Endothelial cell of umbilical vein (primary cell): ENCODE data around the gene CXXC5. TPM values are rescaled to one million over a fixed set of nuclear protein-coding genes. Genes with fewer than 3 reads are reported as not detected.

Source experiments
- BruUV-seq: library from RNA; stranded (reverse); fragments of 400-500 nt; replicated peaks from 2 replicates; lab custom pipeline; 2021; lab: Mats Ljungman, UMichigan
- CTCF ChIA-PET: fragments of 300-600, 350-600 bp; sonication (Branson Sonifier 250); formaldehyde crosslinking; loops from one replicate; lab custom pipeline; 2021; ENCODE audit warnings: antibody characterized with exemption, inconsistent platforms; lab: Charles Lee
- POLR2A ChIA-PET: fragments of 300-600, 350-600 bp; sonication (Branson Sonifier 250); formaldehyde crosslinking; loops from one replicate; lab custom pipeline; 2021; ENCODE audit warnings: antibody characterized with exemption, inconsistent platforms; lab: Charles Lee
- DNase-seq: peaks from one replicate; pipeline ENCODE4 v3.0.0-alpha.2; 2011; ENCODE audit warnings: low read depth, low spot score
- FAIRE-seq: peaks from 2 replicates; lab custom pipeline; 2011; peaks lifted over from hg19 to GRCh38; lab: Jason Lieb, UNC
- H2AFZ ChIP-seq: 2 replicates; pipeline ENCODE4 v1.6.0; 2012; ENCODE audit warnings: low read depth, low read length, control low read depth, inconsistent platforms
- H3K27ac ChIP-seq: 2 replicates; pipeline ENCODE4 v1.5.1; 2011; ENCODE audit warnings: low read depth, mild to moderate bottlenecking, control low read depth, low read length, moderate library complexity; ENCODE audit not compliant: insufficient read depth
- H3K27me3 ChIP-seq, 2 experiments: 2 replicates each; pipeline versions ENCODE4 v1.6.0 to v1.6.1; 2011; ENCODE audit warnings: low read length in 2 of 2, mixed read lengths in 1 of 2; ENCODE audit not compliant: control insufficient read depth in 2 of 2, insufficient read depth in 2 of 2
- H3K36me3 ChIP-seq, 2 experiments: 2 replicates in 1 of 2; 3 replicates in 1 of 2; pipeline ENCODE4 v1.5.1; 2011; ENCODE audit warnings: low read length in 2 of 2, mild to moderate bottlenecking in 1 of 2, moderate library complexity in 1 of 2; ENCODE audit not compliant: control insufficient read depth in 2 of 2, insufficient read depth in 2 of 2; ENCODE audit errors: extremely low read depth in 1 of 2
- H3K4me1 ChIP-seq: 3 replicates; pipeline ENCODE4 v1.5.1; 2011; ENCODE audit warnings: mild to moderate bottlenecking, low read length; ENCODE audit not compliant: control insufficient read depth, insufficient read depth; ENCODE audit errors: extremely low read depth
- H3K4me2 ChIP-seq: 2 replicates; pipeline ENCODE4 v1.6.1; 2011; ENCODE audit warnings: low read length, control low read depth, mixed read lengths; ENCODE audit not compliant: insufficient read depth
- H3K4me3 ChIP-seq, 3 experiments: fragments of 200-600 bp in 1 of 3; sonication (generic), shearing (Covaris generic) in 1 of 3; replicated peaks in 1 of 3; 2 replicates each; pipeline ENCODE4 v1.5.1; 2011 to 2016; ENCODE audit warnings: control low read depth in 3 of 3, low read length in 3 of 3, mild to moderate bottlenecking in 2 of 3, inconsistent platforms in 1 of 3, low read depth in 1 of 3, moderate library complexity in 1 of 3; ENCODE audit not compliant: insufficient read depth in 1 of 3
- H3K79me2 ChIP-seq: 2 replicates; pipeline ENCODE4 v1.6.0; 2012; ENCODE audit warnings: low read length, inconsistent platforms; ENCODE audit not compliant: control insufficient read depth, insufficient read depth
- H3K9ac ChIP-seq: replicated peaks from 2 replicates; pipeline ENCODE3; 2011; ENCODE audit warnings: low read length, control low read depth; ENCODE audit not compliant: insufficient read depth; ENCODE audit errors: extremely low read depth
- H3K9me1 ChIP-seq: replicated peaks from 3 replicates; pipeline ENCODE4 v1.6.0; 2011; ENCODE audit warnings: mild to moderate bottlenecking, low read length; ENCODE audit not compliant: control insufficient read depth, insufficient read depth; ENCODE audit errors: extremely low read depth
- H3K9me3 ChIP-seq: replicated peaks from 2 replicates; pipeline ENCODE4 v1.5.1; 2012; ENCODE audit warnings: low read length, inconsistent platforms; ENCODE audit not compliant: control insufficient read depth, insufficient read depth
- H4K20me1 ChIP-seq: replicated peaks from 2 replicates; pipeline ENCODE3; 2011; ENCODE audit warnings: mild to moderate bottlenecking, low read length; ENCODE audit not compliant: control insufficient read depth, insufficient read depth; ENCODE audit errors: extremely low read depth
- EZH2 ChIP-seq: IDR thresholded peaks from 2 replicates; pipeline ENCODE4 v1.6.1; 2012; ENCODE audit warnings: borderline replicate concordance, low read depth, mild to moderate bottlenecking, moderate library complexity, low read length, inconsistent platforms; ENCODE audit not compliant: severe bottlenecking
- FOS ChIP-seq: IDR thresholded peaks from 2 replicates; pipeline ENCODE4 v1.6.1; 2011; ENCODE audit warnings: mild to moderate bottlenecking, low read length, moderate library complexity, borderline replicate concordance; ENCODE audit not compliant: insufficient read depth
- GATA2 ChIP-seq: IDR thresholded peaks from 2 replicates; pipeline ENCODE4 v1.7.0; 2011; ENCODE audit warnings: low read depth, mild to moderate bottlenecking, moderate library complexity, mixed read lengths, low read length; ENCODE audit not compliant: insufficient read length, insufficient read depth
- JUN ChIP-seq: IDR thresholded peaks from 2 replicates; pipeline ENCODE4 v1.6.1; 2011; ENCODE audit warnings: borderline replicate concordance, low read depth; ENCODE audit not compliant: insufficient read length, insufficient read depth
- MAX ChIP-seq: IDR thresholded peaks from 2 replicates; pipeline ENCODE4 v1.6.1; 2011; ENCODE audit not compliant: insufficient read depth, insufficient read length
- MYC ChIP-seq: IDR thresholded peaks from one replicate; pipeline ENCODE4 v1.6.1; 2011; ENCODE audit warnings: mild to moderate bottlenecking, low read depth, low read length
- POLR2A ChIP-seq: IDR thresholded peaks from 2 replicates; pipeline ENCODE4 v1.6.1; 2012; ENCODE audit warnings: low read depth, mild to moderate bottlenecking, control low read depth, low read length
- POLR2AphosphoS5 ChIP-seq: IDR thresholded peaks from 2 replicates; pipeline ENCODE4 v1.6.1; 2012; ENCODE audit warnings: low read depth, mild to moderate bottlenecking, control low read depth, low read length, moderate library complexity; ENCODE audit not compliant: insufficient read depth
- dilution Hi-C: fragments of 300-500 bp; cut with MboI; formaldehyde crosslinking; loops from one replicate; pipeline ENCODE4 v1.15.0; 2019; ENCODE audit warnings: low sequenced_read_pairs; ENCODE audit not compliant: extremely low pct_ligation_motif_present
- intact Hi-C: fragments of 100-400 bp; cut with micrococcal nuclease; formaldehyde crosslinking; loops from one replicate; pipeline ENCODE4 v1.10.0; 2022
- polyA plus RNA-seq, 4 experiments: library from polyadenylated mRNA; depleted of rRNA in 3 of 4; stranded (reverse) in 3 of 4; unstranded in 1 of 4; fragments of >200 nt; gene quantifications; 2 replicates each; pipeline versions ENCODE4 v1.2.1 to v1.2.3, GENCODE V29; 2011 to 2012; ENCODE audit warnings: missing spikeins in 1 of 4
- total RNA-seq: library from RNA; stranded (reverse); gene quantifications from 2 replicates; pipeline ENCODE4 v1.2.3, GENCODE V29; 2021
- TF ChIP-seq, protein P1 (sequence below), 2 donors: IDR thresholded peaks; 1 replicate in 1 of 2; 2 replicates in 1 of 2; pipeline ENCODE4 v1.5.1; 2011; ENCODE audit warnings: low read length in 2 of 2, mild to moderate bottlenecking in 2 of 2, moderate library complexity in 2 of 2, control low read depth in 1 of 2, inconsistent platforms in 1 of 2, low read depth in 1 of 2; ENCODE audit not compliant: insufficient read depth in 1 of 2; ENCODE audit errors: extremely low read depth in 1 of 2

The CXXC5 gene
- total and polyA plus RNA-seq, 2 donors (not counting 3 experiments of a cell fraction or from before 2014, with no cell fraction given): 2.7 to 5.5 TPM

- no peak overlapping the region for H3K27ac ChIP-seq
- H3K4me3 ChIP-seq: no peak overlapping the region
- no peak overlapping the region for H3K9ac ChIP-seq
- H3K36me3 ChIP-seq: no peaks in the 10 kb centered on the region
- no peak overlapping the region for H3K4me2 ChIP-seq
- POLR2A ChIA-PET: interaction anchor here (1.0 kb wide), 1 partner anchor 10 kb away, joined by 3 read pairs; no protein-coding TSS in a partner anchor
- no TSS peak for BruUV-seq
- DNase-seq (no peak), FAIRE-seq (no peak)
- no peaks in the 10 kb centered on the region for H3K9me3 ChIP-seq
- intact Hi-C loops (loop anchor here (2.0 kb wide), 1 partner anchor 33 kb away; no protein-coding TSS in a partner anchor), dilution Hi-C loops (no loop called here)
- no peaks in the 10 kb centered on the region for H3K79me2 ChIP-seq
- CTCF ChIA-PET: interaction anchor here (0.5 to 4.0 kb wide), 6 partner anchors 7 to 96 kb away, joined by 3 to 15 read pairs (median 8); partner anchors contain the start of gene CXXC5
- H3K4me1 ChIP-seq: peaks cover 32% of the 10 kb centered on the region
- no peak for TF ChIP-seq MAX
- TF ChIP-seq JUN: no peak
- no peak for TF ChIP-seq GATA2
- no peak for TF ChIP-seq EZH2
- TF ChIP-seq POLR2AphosphoS5: no peak
- TF ChIP-seq FOS: no peak
- TF ChIP-seq POLR2A: no peak
- TF ChIP-seq, protein P1, sequence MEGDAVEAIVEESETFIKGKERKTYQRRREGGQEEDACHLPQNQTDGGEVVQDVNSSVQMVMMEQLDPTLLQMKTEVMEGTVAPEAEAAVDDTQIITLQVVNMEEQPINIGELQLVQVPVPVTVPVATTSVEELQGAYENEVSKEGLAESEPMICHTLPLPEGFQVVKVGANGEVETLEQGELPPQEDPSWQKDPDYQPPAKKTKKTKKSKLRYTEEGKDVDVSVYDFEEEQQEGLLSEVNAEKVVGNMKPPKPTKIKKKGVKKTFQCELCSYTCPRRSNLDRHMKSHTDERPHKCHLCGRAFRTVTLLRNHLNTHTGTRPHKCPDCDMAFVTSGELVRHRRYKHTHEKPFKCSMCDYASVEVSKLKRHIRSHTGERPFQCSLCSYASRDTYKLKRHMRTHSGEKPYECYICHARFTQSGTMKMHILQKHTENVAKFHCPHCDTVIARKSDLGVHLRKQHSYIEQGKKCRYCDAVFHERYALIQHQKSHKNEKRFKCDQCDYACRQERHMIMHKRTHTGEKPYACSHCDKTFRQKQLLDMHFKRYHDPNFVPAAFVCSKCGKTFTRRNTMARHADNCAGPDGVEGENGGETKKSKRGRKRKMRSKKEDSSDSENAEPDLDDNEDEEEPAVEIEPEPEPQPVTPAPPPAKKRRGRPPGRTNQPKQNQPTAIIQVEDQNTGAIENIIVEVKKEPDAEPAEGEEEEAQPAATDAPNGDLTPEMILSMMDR (IDR thresholded peaks at IDR 0.05; ENCODE audit: extremely low read depth in 1 of 2, insufficient read depth in 1 of 2, low read depth in 1 of 2, low read length in 2 of 2): no peak
- no peak for TF ChIP-seq MYC
- H2AFZ ChIP-seq: no peak overlapping the region
- H3K9me1 ChIP-seq: no peaks in the 10 kb centered on the region
- no peaks in the 10 kb centered on the region for H4K20me1 ChIP-seq
- H3K27me3 ChIP-seq: no peaks in the 10 kb centered on the region
Measured at GRCh38 chr5:139669662-139670368, 21.7 kb downstream of the CXXC5 start.
